ENCODE measurements around the gene NUDT21.
A peak's percentile ranks its signal among the peaks of the same experiment; 100 is the strongest.

Gene NUDT21

DNA sequence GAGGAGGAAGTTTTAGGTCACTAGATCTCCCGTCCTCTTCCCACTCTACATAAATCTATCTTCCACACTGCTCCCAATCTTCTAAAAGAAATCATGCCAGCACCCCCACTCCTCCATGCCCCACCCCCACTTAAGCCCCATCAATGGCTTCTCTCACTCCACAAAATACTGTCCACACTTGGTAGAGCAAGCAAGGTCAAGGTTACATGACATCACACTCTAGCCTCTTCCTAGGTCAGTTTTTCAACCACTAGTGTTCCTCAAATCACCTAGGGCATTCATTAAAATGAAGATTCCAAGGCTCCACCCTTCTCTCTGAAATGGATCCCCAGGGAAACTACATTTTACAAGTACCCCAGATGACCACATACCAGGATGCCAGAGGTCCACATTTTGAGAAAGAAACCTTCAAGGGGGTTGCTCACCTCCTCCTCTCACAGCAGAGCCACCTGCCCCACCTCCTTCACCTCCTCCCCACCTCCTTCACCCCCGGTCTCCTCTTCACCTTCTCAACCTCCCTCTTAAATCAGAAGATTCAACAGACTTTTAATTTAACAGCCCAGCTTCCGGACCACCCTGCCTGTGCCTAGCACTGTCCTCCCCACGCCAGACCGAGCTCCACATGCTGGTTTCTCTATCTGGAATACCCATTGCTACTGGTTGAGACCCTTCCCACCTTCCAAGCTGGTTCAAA is 29.0 kb downstream of the NUDT21 start:
- Histone ChIP-seq H3K79me2 (peaks cover 48% of the 10 kb centered on the region), H3K4me1 (peaks cover 16% of the 10 kb centered on the region), H2AFZ (no peak overlapping the region), H3K9ac (no peak overlapping the region), H3K27me3 (ENCODE audit: control insufficient read depth, insufficient read depth, low read length) (no peaks in the 10 kb centered on the region), H3K4me3 (ENCODE audit: low read depth, low read length) (no peak overlapping the region), H3K4me2 (ENCODE audit: low read length) (peak overlapping the region; percentile 5), H3K36me3 (ENCODE audit: control insufficient read depth, insufficient read depth, low read length) (no peaks in the 10 kb centered on the region), H3K27ac (no peak overlapping the region), H3K9me3 (ENCODE audit: control insufficient read depth, low read length) (no peaks in the 10 kb centered on the region)
- no peak for TF ChIP-seq CTCF (IDR thresholded peaks at IDR 0.05)

DNA sequence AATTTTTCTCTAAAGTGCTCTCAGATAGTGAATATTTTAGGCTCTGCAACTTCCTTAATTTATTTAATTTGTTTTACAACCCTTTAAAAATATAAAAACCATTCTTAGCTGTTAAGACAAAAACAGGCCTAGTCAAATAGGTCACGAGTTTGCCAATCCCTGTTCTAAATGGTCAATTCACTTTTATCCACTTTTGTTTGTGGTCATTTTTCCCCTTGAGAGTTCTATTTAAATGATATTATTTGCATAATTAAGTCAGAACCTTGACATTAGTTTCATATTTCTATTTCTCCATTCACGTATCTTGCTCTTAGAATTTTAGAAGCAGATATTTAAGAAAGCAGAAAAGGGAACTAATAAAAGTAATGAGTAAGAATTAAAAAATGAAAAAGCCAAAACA is 29.8 kb downstream of the NUDT21 start:
- H3K36me3 ChIP-seq (ENCODE audit: control insufficient read depth, insufficient read depth, low read length), result no peaks in the 10 kb centered on the region
- no peak for TF ChIP-seq CTCF (IDR thresholded peaks at IDR 0.05)
- no peak overlapping the region for H3K9ac ChIP-seq
- no peak overlapping the region for H3K4me2 ChIP-seq (ENCODE audit: low read length)
- H3K27ac ChIP-seq, result no peak overlapping the region
- H3K4me1 ChIP-seq, result peaks cover 16% of the 10 kb centered on the region
- H3K4me3 ChIP-seq (ENCODE audit: low read depth, low read length), result no peak overlapping the region
- no peak overlapping the region for H2AFZ ChIP-seq
- H3K9me3 ChIP-seq (ENCODE audit: control insufficient read depth, low read length), result no peaks in the 10 kb centered on the region
- peaks cover 48% of the 10 kb centered on the region for H3K79me2 ChIP-seq
- H3K27me3 ChIP-seq (ENCODE audit: control insufficient read depth, insufficient read depth, low read length), result no peaks in the 10 kb centered on the region

- Histone ChIP-seq H3K27ac (no peak overlapping the region), H3K27me3 (ENCODE audit: control insufficient read depth, insufficient read depth, low read length) (no peaks in the 10 kb centered on the region), H3K36me3 (ENCODE audit: control insufficient read depth, insufficient read depth, low read length) (no peaks in the 10 kb centered on the region), H2AFZ (no peak overlapping the region), H3K9ac (no peak overlapping the region), H3K4me3 (ENCODE audit: low read depth, low read length) (no peak overlapping the region), H3K4me1 (peaks cover 16% of the 10 kb centered on the region), H3K79me2 (peaks cover 48% of the 10 kb centered on the region), H3K9me3 (ENCODE audit: control insufficient read depth, low read length) (no peaks in the 10 kb centered on the region), H3K4me2 (ENCODE audit: low read length) (no peak overlapping the region)
- TF ChIP-seq CTCF (IDR thresholded peaks at IDR 0.05), result no peak
These were observed 30.5 kb downstream of the NUDT21 start for GRCh38 chr16:56420613-56421012.

DNA sequence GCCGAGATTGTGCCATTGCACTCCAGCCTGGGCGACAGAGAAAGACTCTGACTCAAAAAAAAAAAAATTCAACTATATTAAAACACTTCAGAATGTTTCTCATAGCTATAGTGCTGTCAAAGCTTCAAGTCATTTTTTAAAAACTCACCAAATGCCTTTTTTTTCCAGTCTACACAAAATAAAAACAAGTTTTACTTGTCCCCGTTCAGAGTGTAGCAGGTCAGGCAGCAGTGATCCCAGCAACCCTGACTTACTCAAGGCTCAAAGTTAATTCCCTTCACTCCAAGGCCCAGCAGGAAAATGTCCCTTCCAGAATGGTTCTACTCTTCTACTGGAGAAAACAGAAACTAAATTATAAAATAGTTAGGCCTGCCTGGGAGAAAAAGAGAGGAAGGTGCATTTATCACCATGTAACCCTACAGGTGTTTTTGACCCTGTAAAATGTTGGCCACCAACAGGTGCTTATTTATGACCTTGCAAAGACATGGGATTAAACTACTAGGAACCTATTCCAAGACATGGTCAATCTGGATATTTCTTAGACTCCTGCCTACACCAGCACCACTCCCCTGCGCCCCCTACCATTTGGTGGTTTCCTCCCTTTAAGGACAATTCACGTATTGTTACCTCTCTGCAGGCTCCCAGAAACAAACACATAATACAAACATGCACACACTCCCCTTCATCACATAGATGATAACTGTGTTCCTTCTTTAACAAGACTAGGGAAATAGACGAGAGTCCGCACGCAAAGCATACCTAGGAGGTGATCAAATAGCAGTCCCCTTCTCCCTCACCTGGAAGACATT is 31.2 kb downstream of the NUDT21 start:
- Histone ChIP-seq H3K4me3 (ENCODE audit: low read depth, low read length) (peak overlapping the region; percentile 4), H3K9me3 (ENCODE audit: control insufficient read depth, low read length) (no peaks in the 10 kb centered on the region), H2AFZ (no peak overlapping the region), H3K27ac (no peak overlapping the region), H3K9ac (no peak overlapping the region), H3K4me2 (ENCODE audit: low read length) (no peak overlapping the region), H3K4me1 (peaks cover 16% of the 10 kb centered on the region), H3K36me3 (ENCODE audit: control insufficient read depth, insufficient read depth, low read length) (no peaks in the 10 kb centered on the region), H3K79me2 (peaks cover 48% of the 10 kb centered on the region), H3K27me3 (ENCODE audit: control insufficient read depth, insufficient read depth, low read length) (no peaks in the 10 kb centered on the region)
- no peak for TF ChIP-seq CTCF (IDR thresholded peaks at IDR 0.05)
